GM18499 (cell line): Measurements from ENCODE around the gene ADAMTS9.

Experiments
- ATAC-seq: cut with Tn5 transposase; IDR thresholded peaks from one replicate; pipeline ENCODE4 v1.9.1; 2021; ENCODE audit warnings: moderate number of reproducible peaks; ENCODE audit not compliant: insufficient read depth, unreplicated experiment

ADAMTS9 gene

DNA sequence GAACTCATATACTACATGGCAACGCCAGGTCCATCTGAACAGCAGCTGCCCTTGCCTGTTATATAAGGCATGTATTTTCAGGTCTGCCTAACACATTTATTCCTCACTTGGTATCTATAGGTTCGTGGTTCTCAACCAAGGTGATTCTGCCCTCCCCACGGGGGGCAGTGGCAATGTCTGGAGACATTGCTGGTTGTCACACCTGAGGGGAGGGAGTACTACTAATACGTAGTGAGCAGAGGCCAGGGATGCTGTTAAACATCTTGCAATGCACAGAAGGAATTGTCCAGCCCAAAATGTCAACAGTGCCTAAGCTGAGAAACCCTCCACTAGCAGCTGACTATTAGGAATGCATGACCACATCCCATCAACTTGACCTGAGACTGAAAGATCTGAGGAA, 32.6 kb downstream of the ADAMTS9 start:
- ATAC-seq = no peak

DNA sequence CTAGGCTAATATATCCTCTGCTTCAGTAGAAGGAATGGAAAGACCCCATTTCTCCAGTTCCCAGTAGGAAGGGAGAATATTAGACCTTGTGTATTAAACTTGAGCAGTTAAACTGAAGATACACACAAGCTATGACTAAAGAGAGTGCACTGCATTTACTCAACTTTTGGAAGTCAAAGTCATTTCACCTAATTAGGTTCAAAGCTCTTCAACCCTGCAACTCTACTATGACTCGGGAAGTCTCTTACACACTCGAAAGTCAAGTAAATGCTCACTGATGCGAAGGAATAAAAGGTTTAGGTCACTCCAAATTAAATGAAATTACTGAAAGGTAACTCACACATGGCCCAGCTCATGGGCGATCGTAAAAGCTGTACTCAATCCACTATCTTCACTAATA, 33.8 kb downstream of the ADAMTS9 start:
- ATAC-seq = no peak

DNA sequence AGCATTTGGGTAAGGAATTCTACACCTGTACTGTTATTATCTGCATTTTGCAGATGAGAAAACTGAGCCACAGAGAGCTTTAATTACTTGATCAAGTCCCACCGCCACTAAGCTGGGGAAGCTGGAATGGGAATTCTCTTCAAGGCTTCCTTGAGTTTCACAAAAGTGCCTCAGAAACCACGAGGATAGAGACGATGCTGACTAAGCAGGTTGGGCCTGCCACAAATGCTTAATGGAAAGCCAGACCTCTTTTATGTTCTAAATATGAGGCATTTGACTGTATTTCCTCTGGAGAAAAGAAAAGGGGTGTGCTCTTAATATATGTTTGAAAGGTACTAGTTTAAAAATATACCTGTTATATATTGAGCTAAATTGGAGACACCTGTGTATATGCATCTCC, 34.7 kb downstream of the ADAMTS9 start:
- ATAC-seq = no peak

DNA sequence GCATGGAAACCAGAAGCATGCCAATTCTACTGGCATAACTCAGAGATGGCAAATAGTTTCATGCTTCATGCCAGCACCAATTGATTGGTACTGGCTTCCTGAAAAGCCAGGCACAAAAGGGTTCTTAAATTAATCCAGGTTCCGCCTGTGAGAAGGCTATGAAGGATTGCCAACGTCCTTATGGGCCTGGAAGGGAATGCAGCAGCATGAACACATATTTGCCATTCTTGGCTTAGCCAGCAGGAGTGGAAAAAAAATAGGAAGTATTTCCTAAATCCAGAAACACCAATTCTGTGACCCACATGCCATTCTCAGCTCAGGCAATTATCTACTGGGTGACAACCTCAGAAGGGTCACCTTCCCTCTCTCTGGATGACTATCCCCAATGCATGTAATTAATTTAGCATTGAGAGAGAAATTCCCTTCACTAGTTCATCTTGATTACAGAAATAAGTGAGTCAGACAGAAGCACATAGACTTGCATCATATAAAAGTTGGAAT, 36.0 kb downstream of the ADAMTS9 start:
- ATAC-seq = no peak

DNA sequence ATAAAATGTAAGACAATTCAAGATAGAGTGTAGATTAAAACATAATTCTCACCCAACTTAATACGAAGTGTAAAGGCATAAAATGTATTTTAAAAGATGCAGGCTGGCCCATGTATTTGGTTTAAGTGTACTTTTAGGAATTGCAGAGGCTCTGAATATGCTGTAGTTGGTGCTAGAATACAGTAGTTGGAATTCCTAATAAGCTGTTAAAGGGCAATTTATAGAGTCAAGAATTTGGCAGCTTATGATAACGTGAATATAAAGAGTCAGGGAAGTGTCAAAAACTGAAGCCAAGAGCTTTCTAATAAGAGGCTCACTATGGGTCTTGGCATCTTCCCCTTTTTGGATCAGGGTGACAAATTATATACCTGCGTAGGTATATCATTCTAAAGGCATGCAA, 36.5 kb downstream of the ADAMTS9 start:
- ATAC-seq = no peak

DNA sequence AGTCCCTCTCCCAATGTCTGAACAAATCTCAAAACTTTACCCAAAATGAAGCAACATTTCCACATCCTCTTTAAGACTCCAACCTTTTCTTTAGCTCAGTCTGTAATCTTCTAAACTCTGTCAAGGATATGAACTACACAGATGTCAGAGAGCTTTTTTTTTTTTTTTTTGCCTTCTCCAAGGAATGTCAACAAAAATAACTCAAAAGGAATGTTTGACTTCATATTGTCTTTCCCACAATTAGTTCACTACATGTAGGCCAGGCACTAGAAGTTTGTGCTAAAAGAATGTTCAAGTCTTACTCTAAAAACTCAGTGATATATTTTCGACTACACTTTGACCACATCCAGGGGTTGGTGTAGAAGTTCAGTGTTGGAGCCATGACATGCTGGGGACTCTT, 37.1 kb downstream of the ADAMTS9 start:
- ATAC-seq = no peak

DNA sequence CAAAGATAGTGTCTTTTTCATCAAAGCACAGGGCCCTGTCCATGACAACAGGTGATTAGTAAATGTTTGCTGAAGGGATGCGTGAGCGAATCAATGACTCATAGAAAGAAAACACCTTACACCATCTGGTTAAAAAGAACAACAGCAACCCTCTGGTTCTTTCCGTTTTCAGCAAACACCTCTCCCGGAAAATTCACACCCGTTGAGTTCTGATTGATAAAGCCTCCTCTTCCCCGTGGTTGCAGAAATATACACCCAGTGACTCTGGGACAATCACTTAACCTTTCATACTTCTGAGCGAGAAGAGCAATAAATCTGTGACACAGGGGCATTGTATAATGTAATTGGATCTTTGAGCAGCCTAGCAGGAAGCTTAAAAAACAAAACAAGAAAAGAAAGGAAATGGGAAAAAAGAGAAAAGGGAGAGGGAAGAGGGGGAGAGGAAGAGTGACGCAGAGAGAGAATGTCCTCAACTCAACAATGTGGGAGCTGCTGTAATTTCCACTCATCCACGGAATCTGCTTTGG, 37.6 kb downstream of the ADAMTS9 start:
- ATAC-seq = no peak

DNA sequence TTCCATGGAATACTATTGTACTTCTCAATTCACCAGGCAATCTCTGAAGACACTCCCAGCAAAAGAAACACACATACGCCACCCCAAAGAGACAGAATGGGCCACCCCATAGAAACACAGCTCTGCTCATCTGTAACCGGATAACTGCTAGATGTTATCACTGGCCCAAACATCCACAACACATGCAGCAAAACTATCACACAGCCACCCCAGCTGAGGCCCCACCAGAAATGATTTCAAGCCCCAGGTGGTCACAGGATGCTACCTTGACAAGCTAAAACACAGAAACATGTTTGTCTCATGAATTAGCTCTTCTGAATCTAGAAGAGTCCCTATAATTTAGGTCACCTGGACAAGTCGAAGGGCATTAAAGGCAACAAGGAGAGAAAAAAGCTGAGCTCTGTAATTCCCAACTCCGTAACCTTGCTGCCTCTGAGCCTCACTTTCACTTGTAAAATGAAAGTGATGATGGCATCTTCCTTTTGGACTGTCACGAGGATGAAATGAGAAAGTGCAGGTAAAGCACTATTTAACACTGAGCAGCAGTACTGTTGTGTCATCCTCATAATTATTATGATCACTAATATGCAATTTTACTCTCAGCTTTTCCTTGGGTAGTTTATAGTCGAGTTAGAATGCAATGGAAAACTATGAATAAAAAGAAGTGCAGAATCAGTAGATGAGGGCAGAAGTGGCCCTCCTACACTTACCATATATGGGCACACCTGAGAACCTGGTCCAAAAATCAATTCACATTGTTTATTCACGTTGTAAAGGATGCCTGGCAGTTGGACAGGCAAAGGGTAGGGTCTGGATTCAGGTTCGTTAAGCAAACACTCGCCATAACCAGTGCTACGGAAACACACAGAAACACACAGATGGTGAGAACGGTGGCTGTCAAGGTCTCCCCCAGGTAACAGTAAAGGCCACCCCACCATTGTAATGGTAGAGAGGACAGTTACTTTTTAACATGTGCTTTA, 38.6 kb downstream of the ADAMTS9 start:
- no peak for ATAC-seq

DNA sequence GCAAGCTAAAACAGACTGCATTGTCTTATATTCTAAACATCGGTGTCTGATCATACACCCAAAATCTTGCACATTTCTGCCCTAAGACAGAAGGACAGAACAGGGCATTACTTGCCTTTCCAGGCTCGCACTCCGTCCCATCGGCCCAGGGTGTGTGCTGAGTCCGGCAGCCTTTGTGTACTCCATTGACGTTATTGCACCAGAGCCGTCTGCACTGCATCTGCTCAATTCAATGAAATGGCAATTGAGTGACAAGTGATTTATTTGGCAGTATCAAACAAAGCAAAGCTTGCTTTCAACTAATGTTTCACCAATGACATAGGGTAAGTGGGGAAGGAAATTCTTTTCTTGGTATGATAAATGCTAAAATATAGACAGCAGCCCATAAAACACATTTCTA, 40.0 kb downstream of the ADAMTS9 start:
- ATAC-seq = no peak

DNA sequence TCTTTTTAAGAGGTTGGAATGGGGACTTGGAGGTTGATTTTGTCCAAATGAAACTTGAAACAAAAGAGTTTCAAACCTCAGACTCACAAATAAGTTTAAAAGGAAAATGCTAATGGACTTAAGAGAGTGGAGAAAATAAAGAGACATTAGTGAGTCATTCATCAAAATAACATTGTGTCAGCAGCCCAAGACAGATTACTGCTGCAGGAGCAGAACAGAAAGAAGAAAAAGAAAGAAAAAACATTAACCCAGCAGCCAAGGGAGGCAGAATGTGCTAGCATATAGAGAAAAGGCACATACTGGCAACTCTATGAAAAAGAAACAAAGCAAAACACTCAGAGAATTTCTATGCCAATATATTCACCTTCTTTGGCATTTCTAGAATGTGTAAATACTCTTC, 42.6 kb downstream of the ADAMTS9 start:
- no peak for ATAC-seq

DNA sequence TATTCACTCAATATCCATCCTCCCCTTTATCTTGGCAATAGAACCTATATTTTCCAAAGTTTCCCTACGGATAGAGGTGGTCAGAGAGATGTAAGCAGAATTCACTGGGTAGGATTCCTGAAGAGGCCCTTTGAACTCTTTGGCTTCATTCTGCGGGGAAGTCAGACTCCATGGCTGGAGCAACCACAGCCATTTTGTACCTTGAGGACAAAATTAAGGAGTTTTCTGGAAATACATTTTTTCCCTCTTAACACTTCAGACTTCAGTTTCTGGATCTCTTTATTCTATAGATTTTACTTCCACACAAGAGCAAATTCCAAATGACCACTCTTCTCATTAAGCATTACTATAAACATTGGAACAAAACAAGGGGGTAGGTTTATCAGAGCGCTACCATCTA, 43.3 kb downstream of the ADAMTS9 start:
- no peak for ATAC-seq

DNA sequence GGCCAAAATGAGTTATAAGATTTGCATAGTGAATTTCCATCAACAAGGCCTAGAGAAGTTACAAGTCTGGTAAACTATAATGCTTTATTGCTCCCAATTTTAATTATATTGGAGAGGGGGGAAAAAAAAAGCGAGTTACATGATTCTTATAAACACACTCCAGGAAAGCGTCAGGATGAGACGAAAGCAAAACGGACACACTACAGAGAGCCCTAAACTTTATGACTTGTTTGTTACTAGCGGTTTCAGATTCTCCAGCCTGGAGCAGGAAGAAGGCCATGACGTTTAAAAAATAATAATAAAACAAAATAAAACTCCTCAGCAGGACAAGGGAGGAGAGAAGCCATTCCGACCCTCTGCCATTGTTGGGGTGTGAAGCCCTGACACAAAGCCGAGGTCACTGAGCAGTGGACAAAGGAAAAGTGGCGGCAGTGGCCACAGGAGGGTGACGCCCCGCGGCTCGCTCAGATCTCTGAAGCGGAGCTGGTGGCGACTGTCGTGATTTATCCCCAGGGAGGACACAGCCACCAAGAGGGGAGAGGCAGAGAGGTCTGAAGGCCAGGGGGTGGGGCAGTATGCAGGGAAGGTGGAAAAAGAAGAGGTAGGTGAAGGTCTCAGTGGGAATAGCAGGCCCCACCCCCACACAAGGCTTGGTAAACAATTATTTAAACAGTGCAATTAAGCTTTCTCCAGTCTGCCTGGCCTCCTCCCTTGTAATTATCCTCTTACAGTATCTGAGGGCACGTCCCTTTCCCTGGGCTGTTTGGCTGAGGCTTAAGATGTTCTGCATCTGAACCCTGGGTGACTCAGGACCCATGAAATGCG, 45.3 kb downstream of the ADAMTS9 start:
- no peak for ATAC-seq

DNA sequence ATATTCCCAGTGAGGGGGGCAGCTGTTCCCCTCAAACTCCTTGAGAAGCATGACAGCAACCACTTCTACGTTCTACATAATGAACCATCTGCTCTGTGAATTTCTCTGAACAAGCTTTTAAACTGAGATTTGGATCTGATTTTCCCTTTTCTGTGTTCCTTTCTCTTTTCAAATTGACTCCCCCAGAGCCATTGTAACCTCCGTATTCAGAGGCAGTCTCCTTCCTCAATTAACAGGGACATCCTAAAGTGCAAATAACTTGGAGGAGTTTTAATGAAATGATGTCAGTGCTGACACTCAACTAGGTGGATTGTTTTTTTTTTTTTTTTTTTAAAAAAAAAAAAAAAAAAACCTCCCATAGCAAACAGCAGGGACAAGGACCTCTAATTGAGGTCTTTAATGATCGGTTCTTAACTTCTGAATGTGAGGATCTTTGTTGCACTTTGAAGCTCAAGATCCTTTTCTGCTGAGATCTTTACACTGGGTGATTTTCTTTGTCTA, 48.8 kb downstream of the ADAMTS9 start:
- no peak for ATAC-seq

DNA sequence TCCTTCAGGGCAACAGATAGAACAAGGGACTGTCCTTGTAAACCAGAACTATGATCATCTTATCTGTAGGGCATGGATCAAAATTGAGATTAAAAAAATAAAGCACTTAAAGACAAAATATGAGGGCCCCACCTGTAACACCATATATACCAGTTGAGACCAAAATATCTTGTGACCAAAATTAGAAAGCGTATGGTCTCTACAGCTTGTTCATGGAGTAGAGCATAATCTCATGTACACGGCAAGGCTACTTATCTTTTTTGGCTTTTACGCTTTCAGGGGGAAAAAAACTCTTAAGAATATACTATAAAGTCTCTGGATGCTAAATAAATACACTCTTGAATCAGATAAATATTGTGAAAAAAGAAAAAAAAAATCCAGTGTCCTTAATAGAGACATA, 49.3 kb downstream of the ADAMTS9 start:
- ATAC-seq = no peak

DNA sequence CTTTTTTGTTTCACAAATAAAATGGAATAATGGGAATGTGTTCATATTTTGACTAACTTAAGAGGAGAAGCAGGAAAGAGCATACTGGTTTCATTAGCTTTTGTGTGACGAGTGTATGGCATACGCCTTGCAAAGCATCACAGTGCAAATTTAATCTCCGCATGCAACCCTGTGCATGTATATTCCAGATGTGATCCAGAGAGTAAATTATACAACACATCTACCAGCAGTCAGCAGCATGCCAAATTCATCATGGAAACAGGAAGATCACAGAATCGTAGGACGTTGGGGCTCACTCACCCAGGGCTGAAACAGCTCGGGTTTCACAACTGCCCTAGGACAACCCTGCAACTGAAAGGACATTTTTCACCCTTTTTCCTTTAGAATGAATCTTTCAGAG, 53.4 kb downstream of the ADAMTS9 start:
- ATAC-seq = no peak

DNA sequence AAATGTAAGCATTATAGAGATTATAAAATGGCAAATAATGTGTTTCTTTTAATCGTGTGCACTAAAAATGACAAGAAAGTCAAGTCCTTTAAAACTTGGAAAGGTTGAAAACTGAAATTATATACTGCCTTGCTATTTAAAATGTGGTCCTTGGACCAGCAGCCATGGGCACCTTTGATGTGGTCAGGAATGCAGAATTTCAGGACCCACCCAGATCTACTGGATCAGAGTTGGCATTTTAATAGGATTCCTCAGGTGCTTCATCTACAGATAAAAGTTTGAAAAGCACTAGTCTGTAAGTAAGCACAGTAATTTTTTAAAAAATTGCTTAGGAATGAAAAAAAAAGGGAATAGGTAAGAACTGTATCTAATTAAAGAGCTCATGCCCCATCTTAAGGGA, 55.8 kb downstream of the ADAMTS9 start:
- no peak for ATAC-seq

DNA sequence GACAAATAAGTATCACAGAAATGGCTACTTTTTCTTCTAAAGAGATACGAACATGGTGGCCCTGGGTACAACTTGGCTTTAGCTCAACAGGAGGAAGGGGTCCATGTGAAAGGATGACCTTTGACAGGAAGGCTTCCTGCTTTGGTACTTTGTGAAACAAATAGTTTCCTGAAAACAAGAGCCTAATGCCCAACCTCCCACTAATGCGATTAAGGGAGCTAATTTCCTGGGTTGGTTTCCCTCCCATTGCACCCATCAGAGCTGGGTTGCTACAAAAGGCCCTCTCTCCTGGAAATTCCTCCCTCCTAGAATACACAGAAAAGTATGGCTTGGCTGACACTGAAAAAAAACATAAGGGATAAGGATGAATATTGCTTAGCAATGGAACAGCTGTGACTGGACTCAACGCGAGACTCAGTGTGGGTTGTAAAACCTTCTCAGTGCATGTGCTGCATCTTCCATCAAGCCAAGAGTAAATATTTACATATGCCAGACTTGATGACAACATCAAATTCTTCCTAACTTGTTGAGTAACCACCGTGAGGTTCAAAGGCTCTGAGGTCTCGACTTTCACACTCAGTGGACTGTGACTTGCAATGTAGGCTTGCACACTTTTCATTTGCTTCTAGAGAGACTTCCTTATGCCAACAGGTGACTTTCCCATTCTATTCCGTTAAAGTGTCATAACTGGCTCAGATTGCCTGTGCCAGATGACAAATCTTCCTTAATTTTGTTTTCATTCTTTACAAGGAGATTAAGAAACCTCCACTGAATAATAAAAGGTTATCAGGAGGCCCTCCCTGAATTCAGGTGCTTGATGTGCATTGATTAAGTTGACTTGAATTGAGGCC, 60.1 kb downstream of the ADAMTS9 start:
- no peak for ATAC-seq

DNA sequence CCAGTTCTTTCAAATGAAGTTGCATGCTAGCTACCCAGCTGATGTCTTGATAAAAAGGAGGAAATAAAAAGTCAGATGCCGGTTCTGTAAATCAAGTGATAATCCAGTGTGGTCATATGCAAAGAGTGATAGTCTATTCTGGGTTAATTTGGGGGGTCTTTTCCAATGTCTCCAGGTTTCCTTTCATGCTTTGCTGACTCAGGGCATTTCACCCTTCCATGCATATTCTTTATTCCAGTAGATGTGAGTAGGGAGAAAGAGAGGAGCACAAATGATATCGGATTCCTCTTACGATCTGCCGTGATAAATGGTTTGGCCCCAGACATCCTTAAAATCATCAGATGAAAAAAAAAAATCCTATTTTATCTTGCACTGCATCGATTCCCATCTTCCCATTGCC, 60.8 kb downstream of the ADAMTS9 start:
- no peak for ATAC-seq

DNA sequence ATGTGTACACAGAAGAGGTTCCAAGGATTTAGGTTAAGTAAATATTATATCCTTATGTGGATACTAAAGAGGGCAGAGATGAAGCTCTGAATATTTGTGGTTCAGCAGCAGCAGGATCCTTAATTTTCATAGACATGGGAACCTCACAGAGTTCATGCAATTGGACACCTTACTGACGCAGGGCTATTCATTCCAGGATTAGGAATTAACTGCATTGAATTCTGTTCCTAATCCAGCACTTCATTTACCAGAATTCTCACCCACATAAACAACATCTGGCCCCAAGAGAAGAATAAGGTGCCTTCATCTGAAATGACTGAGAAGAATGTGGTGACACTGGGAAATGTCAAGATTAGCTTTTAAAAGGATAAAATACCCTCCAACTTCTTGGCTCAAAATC, 62.4 kb downstream of the ADAMTS9 start:
- no peak for ATAC-seq

DNA sequence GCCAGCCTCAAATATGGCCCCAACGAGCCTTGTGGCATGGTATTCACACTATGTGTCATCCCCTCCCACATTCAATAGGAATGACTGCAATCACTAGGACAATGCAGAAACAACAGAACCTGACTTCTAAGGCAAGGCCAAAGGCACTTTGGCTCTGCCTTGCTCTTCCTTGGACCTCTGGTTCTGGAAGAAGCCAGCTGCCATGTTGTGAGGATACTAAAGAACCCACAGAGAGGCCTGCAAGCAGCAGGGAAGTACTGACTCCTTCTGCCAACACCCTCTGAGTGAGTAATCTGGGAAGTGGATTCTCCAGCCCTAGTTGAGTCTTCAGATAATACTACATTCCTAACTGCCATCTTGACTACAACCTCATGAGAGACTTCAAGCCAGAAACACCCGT, 64.7 kb downstream of the ADAMTS9 start:
- no peak for ATAC-seq
